Measurements from ENCODE around the gene CCL16.

CCL16 gene

DNA sequence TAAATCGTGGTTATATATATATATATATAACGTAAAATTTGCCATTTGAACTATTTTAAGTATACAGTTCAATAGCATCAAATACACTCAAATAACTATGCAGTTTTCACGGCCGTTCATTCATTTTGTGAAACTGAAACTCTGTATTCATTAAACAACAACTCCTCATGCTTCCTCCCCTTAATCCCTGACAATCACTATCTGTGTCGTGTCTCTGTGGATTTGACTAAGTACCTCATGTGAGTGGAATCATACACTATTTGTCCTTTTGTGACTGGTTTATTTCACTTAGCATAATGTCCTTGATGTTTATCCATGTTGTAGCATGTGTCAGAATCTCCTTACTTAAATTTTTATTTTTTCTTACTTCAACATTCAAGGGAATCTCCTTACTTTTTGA is 33.6 kb upstream of the CCL16 start:
- no peak overlapping the region for H3K4me3 ChIP-seq (ENCODE audit: low read depth, low read length)
- TF ChIP-seq, protein P1, sequence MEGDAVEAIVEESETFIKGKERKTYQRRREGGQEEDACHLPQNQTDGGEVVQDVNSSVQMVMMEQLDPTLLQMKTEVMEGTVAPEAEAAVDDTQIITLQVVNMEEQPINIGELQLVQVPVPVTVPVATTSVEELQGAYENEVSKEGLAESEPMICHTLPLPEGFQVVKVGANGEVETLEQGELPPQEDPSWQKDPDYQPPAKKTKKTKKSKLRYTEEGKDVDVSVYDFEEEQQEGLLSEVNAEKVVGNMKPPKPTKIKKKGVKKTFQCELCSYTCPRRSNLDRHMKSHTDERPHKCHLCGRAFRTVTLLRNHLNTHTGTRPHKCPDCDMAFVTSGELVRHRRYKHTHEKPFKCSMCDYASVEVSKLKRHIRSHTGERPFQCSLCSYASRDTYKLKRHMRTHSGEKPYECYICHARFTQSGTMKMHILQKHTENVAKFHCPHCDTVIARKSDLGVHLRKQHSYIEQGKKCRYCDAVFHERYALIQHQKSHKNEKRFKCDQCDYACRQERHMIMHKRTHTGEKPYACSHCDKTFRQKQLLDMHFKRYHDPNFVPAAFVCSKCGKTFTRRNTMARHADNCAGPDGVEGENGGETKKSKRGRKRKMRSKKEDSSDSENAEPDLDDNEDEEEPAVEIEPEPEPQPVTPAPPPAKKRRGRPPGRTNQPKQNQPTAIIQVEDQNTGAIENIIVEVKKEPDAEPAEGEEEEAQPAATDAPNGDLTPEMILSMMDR (IDR thresholded peaks at IDR 0.05; ENCODE audit: low read depth, low read length), result no peak

DNA sequence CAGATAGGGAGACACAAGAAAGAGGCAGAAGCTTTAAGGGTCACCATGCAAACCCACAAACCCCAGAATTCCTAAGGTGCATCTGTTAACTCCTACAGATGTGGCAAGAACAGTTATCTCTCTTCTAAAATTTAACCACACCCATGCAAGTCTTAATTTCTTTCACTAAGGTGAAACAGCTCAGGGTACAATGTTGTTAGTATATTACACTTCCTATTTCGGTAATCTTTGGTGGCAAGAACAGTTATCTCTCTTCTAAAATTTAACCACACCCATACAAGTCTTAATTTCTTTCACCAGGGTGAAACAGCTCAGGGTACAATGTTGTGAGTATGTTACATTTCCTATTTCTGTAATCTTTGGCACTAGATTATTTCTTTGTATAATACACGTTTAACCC is 29.9 kb upstream of the CCL16 start:
- H3K4me3 ChIP-seq (ENCODE audit: low read depth, low read length), result no peak overlapping the region
- TF ChIP-seq, protein P1 (IDR thresholded peaks at IDR 0.05; ENCODE audit: low read depth, low read length), result no peak

DNA sequence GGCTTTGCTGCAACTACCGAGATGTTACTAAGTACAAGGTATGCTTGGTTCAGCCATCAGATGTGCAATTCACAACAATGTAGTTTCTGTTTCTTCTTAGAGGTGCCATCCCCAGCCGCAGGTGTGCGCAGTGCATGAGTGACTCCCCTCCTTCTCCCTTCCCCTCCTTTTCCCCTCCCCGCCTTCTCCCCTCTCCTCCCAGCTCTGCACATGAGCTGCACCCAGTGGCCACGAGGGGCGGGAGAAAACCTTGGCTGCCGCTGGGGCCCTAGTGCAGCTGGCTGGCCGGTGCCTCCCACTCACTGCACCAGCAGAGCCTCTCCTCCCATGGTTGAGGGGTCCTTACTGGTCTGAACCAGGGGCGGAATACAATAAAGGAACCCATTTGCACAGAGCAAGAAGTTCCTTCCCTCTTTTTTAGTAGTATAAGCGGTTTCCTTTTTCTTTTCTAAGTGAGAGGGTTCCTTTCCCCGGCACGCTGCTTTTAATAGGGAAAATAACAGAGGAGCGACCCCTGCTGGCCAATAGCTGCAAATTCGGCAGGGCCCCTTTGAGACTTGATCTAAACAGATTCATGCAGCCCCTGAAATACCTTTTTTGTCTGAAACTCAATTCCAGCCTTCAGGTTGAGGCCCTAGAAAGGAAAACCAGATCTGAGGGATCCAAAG is 27.8 kb upstream of the CCL16 start:
- no peak overlapping the region for H3K4me3 ChIP-seq (ENCODE audit: low read depth, low read length)
- TF ChIP-seq, protein P1 (IDR thresholded peaks at IDR 0.05; ENCODE audit: low read depth, low read length), result peak; percentile 68

DNA sequence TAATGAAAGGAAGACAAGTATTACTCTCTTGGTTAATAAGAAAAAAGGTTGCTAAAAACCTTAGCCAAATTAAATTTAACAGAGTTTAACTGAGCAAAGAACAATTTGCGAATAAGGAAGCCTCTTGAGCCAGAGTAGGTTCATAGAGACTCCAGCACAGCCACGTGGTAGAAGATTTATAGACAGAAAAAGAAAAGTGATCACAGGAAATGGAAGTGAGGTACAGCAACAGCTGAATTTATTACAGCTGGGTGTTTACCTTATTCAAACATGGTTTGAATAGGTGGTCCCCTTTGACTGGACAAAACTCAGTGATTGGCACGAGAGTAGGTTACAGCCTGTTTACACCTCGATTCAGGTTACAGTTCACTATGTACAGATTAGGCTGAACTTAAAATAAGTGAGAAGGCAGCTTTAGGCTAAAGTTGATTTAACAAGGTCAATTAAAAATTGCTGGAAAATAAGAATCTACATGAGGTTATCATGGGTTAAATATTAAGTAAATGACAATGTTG is 23.4 kb upstream of the CCL16 start:
- TF ChIP-seq, protein P1 (IDR thresholded peaks at IDR 0.05; ENCODE audit: low read depth, low read length), result no peak

DNA sequence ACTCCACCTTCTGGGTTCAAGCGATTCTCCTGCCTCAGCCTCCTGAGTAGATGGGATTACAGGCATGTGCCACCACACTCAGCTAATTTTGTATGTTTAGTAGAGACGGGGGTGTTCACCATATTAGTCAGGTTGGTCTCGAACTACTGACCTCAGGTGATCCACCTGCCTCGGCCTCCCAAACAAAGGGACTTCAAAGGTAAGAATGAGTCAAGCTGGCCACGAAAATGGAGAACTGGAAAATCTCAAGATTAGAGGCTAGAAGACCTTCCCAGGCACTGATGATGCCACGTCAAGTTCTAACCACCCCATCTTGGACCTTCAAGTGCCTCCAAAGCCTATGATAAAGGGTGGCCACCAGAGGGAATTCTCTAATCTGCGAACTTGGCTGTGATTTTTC is 21.3 kb upstream of the CCL16 start:
- TF ChIP-seq, protein P1 (IDR thresholded peaks at IDR 0.05; ENCODE audit: low read depth, low read length), result no peak
- H3K4me3 ChIP-seq (ENCODE audit: low read depth, low read length), result no peak overlapping the region

More for the DNA sequence above, 23.4 kb upstream of the CCL16 start:
- no peak overlapping the region for H3K4me3 ChIP-seq (ENCODE audit: low read depth, low read length)

DNA sequence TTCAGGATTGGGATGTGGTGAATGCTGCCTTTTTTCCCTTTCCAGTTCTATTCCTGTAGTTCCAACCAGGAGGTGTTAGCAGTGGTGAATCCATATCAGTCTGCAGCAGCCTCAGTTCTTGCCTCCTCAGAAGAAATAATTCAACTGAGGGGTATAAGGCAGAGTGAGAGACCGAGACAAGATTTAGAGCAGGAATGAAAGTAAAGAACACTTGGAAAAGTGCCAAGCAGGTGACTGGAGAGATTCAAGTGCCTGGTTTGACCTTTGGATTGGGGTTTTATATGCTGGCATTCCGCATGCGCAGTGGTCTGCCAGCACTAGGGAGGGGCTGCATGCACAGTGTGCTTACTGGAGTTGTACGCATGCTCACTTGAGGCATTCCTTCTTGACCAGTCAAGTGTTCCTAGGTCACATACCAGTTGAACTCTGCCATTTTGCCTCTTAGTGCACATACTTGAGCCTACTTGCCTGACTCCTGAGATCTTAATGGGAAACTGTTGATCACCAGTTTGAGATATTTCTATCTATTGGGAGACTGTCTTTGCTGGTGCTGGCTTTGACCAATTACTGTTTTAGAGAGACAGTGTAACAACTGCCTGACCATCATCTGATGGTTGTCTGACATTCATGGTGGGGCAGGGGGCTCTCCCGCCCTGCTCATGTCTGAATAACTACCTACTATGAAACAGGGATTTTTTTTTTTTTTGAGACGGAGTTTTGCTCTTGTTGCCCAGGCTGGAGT is 20.7 kb upstream of the CCL16 start:
- TF ChIP-seq, protein P1 (IDR thresholded peaks at IDR 0.05; ENCODE audit: low read depth, low read length), result no peak
- H3K4me3 ChIP-seq (ENCODE audit: low read depth, low read length), result no peak overlapping the region
